HepG2 (cell line): ENCODE results near the gene CIART. TPM values are rescaled to one million over a fixed set of nuclear protein-coding genes. Genes with fewer than 3 reads are reported as not detected.

Experiments used
- ATAC-seq: fragments of 200-7000 bp; cut with Tn5 transposase; 3 replicates; pipeline ENCODE4 v1.9.1; 2020; ENCODE audit warnings: mild to moderate bottlenecking, moderate library complexity
- BruUV-seq: library from RNA; stranded (reverse); fragments of 400-500 nt; replicated peaks from 2 replicates; lab custom pipeline; 2021; lab: Mats Ljungman, UMichigan
- CTCF ChIA-PET: fragments of 300-600 bp; formaldehyde crosslinking; extraction: SDS; loops from one replicate; lab custom pipeline; 2021; ENCODE audit warnings: low total read pairs, inconsistent platforms, low intra/inter-chr PET ratio; lab: Yijun Ruan, JAX
- POLR2A ChIA-PET: fragments of 350-600 bp; sonication (Branson Sonifier 250); formaldehyde crosslinking; loops from one replicate; lab custom pipeline; 2020; ENCODE audit warnings: antibody characterized with exemption, inconsistent platforms; lab: Yijun Ruan, JAX
- DNase-seq: peaks from one replicate; pipeline ENCODE4 v3.0.0-alpha.2; 2015; ENCODE audit warnings: low spot score
- FAIRE-seq: peaks from 3 replicates; lab custom pipeline; 2011; peaks lifted over from hg19 to GRCh38; lab: Jason Lieb, UNC
- H2AFZ ChIP-seq: one replicate; pipeline ENCODE4 v1.6.1; 2011; ENCODE audit warnings: low read length, inconsistent platforms
- H3K27ac ChIP-seq: fragments of 300-600 bp; 3 replicates; pipeline ENCODE4 v1.8.0; 2011; ENCODE audit warnings: mixed run types, mild to moderate bottlenecking, mixed read lengths, low read length, inconsistent platforms; ENCODE audit not compliant: insufficient read depth; ENCODE audit errors: extremely low read length
- H3K27me3 ChIP-seq, 2 experiments: fragments of 200-600 bp in 1 of 2; 2 replicates in 1 of 2; 3 replicates in 1 of 2; pipeline versions ENCODE4 v1.6.0 to v1.8.0; 2011; ENCODE audit warnings: low read length in 2 of 2, mild to moderate bottlenecking in 2 of 2, moderate library complexity in 2 of 2, inconsistent platforms in 1 of 2; ENCODE audit not compliant: insufficient read depth in 2 of 2, control insufficient read depth in 1 of 2
- H3K36me3 ChIP-seq, 2 experiments: fragments of 200-600 bp in 1 of 2; replicated peaks in 1 of 2; 2 replicates in 1 of 2; 3 replicates in 1 of 2; pipeline versions ENCODE4 v1.5.1 to v1.8.0; 2011; ENCODE audit warnings: low read length in 2 of 2, inconsistent platforms in 1 of 2; ENCODE audit not compliant: insufficient read depth in 2 of 2, control insufficient read depth in 1 of 2
- H3K4me1 ChIP-seq: 2 replicates; pipeline ENCODE4 v1.5.1; 2012; ENCODE audit warnings: low read length, inconsistent platforms; ENCODE audit not compliant: insufficient read depth
- H3K4me2 ChIP-seq: 2 replicates; pipeline ENCODE4 v1.6.0; 2011; ENCODE audit warnings: low read depth, low read length, inconsistent platforms
- H3K4me3 ChIP-seq, 3 experiments: fragments of 200-600 bp in 1 of 3; sonication (generic), shearing (Covaris generic) in 1 of 3; replicated peaks in 1 of 3; 2 replicates each; pipeline ENCODE4 v1.5.1; 2011 to 2016; ENCODE audit warnings: low read length in 3 of 3, inconsistent platforms in 2 of 3, low read depth in 2 of 3, mild to moderate bottlenecking in 2 of 3, control low read depth in 1 of 3, mixed read lengths in 1 of 3; ENCODE audit not compliant: insufficient read depth in 1 of 3
- H3K79me2 ChIP-seq: one replicate; pipeline ENCODE4 v1.6.1; 2011; ENCODE audit warnings: low read length, inconsistent platforms; ENCODE audit not compliant: insufficient read depth
- H3K9ac ChIP-seq: 2 replicates; pipeline ENCODE4 v1.6.0; 2011; ENCODE audit warnings: mild to moderate bottlenecking, low read depth, low read length, inconsistent platforms; ENCODE audit not compliant: insufficient read depth
- H3K9me3 ChIP-seq: 2 replicates; pipeline ENCODE4 v1.5.1; 2012; ENCODE audit warnings: mild to moderate bottlenecking, low read length
- H4K20me1 ChIP-seq: 2 replicates; pipeline ENCODE4 v1.6.0; 2011; ENCODE audit warnings: inconsistent platforms, mild to moderate bottlenecking, low read length, moderate library complexity; ENCODE audit not compliant: insufficient read depth
- ATF5 ChIP-seq: sonication (generic); formaldehyde crosslinking; IDR thresholded peaks from 2 replicates; pipeline ENCODE4 v1.4.0; 2020; ENCODE audit warnings: mild to moderate bottlenecking, low read depth, missing genetic modification reagents
- HNRNPLL ChIP-seq: fragments of 200-400 bp; formaldehyde crosslinking; IDR thresholded peaks from 2 replicates; pipeline ENCODE4 v1.6.1; 2017; ENCODE audit warnings: mild to moderate bottlenecking, low read depth, low read length; ENCODE audit not compliant: poor library complexity, severe bottlenecking
- POLR2G ChIP-seq: fragments of 200-400 bp; formaldehyde crosslinking; IDR thresholded peaks from 2 replicates; pipeline ENCODE4 v1.6.1; 2018; ENCODE audit warnings: mild to moderate bottlenecking, low read depth, low read length, moderate library complexity
- SP2 ChIP-seq: sonication (generic); formaldehyde crosslinking; IDR thresholded peaks from 2 replicates; pipeline ENCODE4 v1.5.1; 2020; ENCODE audit warnings: mild to moderate bottlenecking, missing genetic modification reagents
- SRSF4 ChIP-seq: fragments of 200-400 bp; formaldehyde crosslinking; IDR thresholded peaks from one replicate; pipeline ENCODE4 v1.6.1; 2018; ENCODE audit warnings: mild to moderate bottlenecking, low read depth, low read length, moderate library complexity; ENCODE audit not compliant: poor library complexity, severe bottlenecking
- ZBTB1 ChIP-seq: sonication (generic); formaldehyde crosslinking; IDR thresholded peaks from 2 replicates; pipeline ENCODE4 v1.4.0; 2020; ENCODE audit warnings: missing genetic modification reagents, borderline replicate concordance
- ZC3H4 ChIP-seq: sonication (generic); formaldehyde crosslinking; IDR thresholded peaks from 2 replicates; pipeline ENCODE4 v1.4.0; 2020; ENCODE audit warnings: missing genetic modification reagents, borderline replicate concordance
- ZKSCAN8 ChIP-seq: IDR thresholded peaks from 2 replicates; pipeline ENCODE4 v1.6.1; 2016; ENCODE audit warnings: borderline replicate concordance, missing genetic modification reagents, missing compliant biosample characterization
- ZMYM3 ChIP-seq: sonication (generic); formaldehyde crosslinking; IDR thresholded peaks from 2 replicates; pipeline ENCODE4 v1.5.1; 2020; ENCODE audit warnings: mild to moderate bottlenecking, missing genetic modification reagents
- ZNF740 ChIP-seq: sonication (generic); formaldehyde crosslinking; IDR thresholded peaks from 2 replicates; pipeline ENCODE4 v1.4.0; 2020; ENCODE audit warnings: missing genetic modification reagents
- ZNF777 ChIP-seq: sonication (generic); formaldehyde crosslinking; IDR thresholded peaks from 2 replicates; pipeline ENCODE4 v1.4.0; 2020; ENCODE audit warnings: missing genetic modification reagents
- WGBS: methylation state at CpG from one replicate; pipeline ENCODE4 v1.1.6; 2017; ENCODE audit warnings: low lambda C conversion rate; 5-methylcytosine and 5-hydroxymethylcytosine counted together
- in situ Hi-C: cut with HindIII; loops from 2 replicates; pipeline ENCODE4 v1.10.0; 2017; ENCODE audit warnings: low pct_unique_long_range_greater_than_20kb; ENCODE audit not compliant: extremely low pct_ligation_motif_present
- intact Hi-C: fragments of 100-400 bp; cut with micrococcal nuclease; formaldehyde crosslinking; loops from one replicate; pipeline ENCODE4 v1.10.0; 2022; ENCODE audit not compliant: unreplicated experiment
- polyA plus RNA-seq, 8 experiments: library from polyadenylated mRNA; depleted of rRNA in 3 of 8; stranded (reverse) in 7 of 8; unstranded in 1 of 8; fragments of >200 nt; fragmentation: Illumina TruSeq in 4 of 8; extraction: Trizol in 4 of 8; gene quantifications; 2 replicates each; pipeline versions ENCODE4 v1.2.1 to v1.2.3, GENCODE V29; 2011 to 2016; ENCODE audit warnings: low read depth in 4 of 8, missing spikeins in 1 of 8, mixed read lengths in 1 of 8; ENCODE audit not compliant: insufficient read depth in 1 of 8
- total RNA-seq, 5 experiments: library from RNA; depleted of rRNA; stranded (reverse); fragments of >200 nt; fragmentation: Illumina TruSeq; extraction: Trizol; gene quantifications; 2 replicates each; pipeline ENCODE4 v1.2.3, GENCODE V29; 2016; ENCODE audit warnings: low read depth in 1 of 5
- TF ChIP-seq, protein P1 (sequence below): sonication (generic); formaldehyde crosslinking; IDR thresholded peaks from 2 replicates; pipeline ENCODE4 v1.4.0; 2020; ENCODE audit warnings: missing genetic modification reagents
- TF ChIP-seq, protein P2 (sequence below): sonication (generic); formaldehyde crosslinking; IDR thresholded peaks from 2 replicates; pipeline ENCODE4 v1.8.0; 2022; ENCODE audit warnings: low read depth, missing genetic modification reagents

CIART gene
- total and polyA plus RNA-seq, 2 of the 13 experiments (the other 11 are each of a cell fraction or from before 2014, with no cell fraction given), result 0.58 TPM; not detected in 1

DNA sequence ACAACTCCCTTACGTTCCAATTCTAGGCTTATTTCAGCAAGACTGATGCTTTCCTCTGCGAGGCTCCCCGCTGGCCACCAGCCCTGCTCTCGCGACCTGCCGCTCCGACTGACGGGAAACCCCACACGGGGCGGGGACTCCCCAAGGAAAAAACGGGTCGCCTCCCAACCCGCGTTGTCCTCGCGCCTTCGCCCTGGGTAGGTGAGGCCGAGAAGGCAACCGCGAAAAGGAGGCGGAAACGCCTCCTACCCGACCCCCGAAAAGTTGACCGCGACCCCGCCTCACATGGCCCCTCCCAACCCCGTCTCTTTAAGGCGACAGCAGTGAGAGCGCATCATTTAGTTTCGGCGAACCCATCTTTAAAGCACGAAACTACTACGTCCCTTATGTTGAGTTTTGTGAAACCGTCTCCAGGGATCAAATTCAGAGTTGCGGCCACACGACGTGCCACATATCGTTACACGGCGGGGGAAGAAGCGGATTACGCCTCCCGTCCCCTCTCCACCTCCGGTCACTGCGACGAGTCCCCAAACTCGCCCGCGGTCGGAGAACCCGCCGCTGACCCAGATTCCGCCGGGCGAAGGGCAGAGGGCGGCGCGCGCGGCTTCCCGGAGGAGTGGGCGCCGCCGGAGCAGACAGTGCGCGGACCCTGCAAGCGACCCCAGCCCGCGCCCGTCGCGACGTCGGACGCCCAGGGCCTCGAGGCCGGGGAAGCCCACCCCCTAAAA lies 47.6 kb upstream of the CIART start (continued):
- TF ChIP-seq, protein P1, sequence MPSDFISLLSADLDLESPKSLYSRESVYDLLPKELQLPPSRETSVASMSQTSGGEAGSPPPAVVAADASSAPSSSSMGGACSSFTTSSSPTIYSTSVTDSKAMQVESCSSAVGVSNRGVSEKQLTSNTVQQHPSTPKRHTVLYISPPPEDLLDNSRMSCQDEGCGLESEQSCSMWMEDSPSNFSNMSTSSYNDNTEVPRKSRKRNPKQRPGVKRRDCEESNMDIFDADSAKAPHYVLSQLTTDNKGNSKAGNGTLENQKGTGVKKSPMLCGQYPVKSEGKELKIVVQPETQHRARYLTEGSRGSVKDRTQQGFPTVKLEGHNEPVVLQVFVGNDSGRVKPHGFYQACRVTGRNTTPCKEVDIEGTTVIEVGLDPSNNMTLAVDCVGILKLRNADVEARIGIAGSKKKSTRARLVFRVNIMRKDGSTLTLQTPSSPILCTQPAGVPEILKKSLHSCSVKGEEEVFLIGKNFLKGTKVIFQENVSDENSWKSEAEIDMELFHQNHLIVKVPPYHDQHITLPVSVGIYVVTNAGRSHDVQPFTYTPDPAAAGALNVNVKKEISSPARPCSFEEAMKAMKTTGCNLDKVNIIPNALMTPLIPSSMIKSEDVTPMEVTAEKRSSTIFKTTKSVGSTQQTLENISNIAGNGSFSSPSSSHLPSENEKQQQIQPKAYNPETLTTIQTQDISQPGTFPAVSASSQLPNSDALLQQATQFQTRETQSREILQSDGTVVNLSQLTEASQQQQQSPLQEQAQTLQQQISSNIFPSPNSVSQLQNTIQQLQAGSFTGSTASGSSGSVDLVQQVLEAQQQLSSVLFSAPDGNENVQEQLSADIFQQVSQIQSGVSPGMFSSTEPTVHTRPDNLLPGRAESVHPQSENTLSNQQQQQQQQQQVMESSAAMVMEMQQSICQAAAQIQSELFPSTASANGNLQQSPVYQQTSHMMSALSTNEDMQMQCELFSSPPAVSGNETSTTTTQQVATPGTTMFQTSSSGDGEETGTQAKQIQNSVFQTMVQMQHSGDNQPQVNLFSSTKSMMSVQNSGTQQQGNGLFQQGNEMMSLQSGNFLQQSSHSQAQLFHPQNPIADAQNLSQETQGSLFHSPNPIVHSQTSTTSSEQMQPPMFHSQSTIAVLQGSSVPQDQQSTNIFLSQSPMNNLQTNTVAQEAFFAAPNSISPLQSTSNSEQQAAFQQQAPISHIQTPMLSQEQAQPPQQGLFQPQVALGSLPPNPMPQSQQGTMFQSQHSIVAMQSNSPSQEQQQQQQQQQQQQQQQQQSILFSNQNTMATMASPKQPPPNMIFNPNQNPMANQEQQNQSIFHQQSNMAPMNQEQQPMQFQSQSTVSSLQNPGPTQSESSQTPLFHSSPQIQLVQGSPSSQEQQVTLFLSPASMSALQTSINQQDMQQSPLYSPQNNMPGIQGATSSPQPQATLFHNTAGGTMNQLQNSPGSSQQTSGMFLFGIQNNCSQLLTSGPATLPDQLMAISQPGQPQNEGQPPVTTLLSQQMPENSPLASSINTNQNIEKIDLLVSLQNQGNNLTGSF, result no peak
- 0 out of 2 replicates have a peak, but pooled peaks have one; percentile 42 for TF ChIP-seq ZNF740 (CRISPR knock-in tag)
- no peak for TF ChIP-seq SRSF4
- TF ChIP-seq, all 625 proteins: peak for 142

DNA sequence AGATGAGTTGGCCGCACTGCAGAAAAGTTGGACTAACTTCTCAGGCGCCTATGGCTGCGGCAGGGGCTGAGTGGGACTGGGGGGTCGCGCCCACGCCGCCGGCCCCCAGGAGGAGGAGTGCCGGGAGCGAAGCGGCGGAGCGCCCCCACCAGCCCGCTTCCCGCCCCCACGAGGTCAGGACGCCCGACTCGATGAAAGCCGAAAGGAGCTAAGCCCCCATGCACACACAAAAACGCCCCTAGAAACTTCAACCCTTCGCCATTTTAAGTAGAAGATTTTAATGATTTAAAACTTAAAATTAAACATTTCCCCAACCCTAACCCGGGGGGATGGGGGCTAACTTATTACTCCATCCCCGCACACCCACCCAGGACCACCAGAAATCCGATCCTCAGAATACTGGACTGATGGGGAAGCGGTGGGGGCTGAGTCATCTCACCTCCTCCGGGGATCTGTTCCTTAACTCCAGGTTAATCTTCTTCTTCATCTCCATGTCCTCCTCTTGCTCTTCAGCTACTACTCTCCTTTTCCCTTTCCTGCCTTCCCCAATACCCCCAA lies 47.0 kb upstream of the CIART start:
- Histone ChIP-seq H3K4me2 (peak overlapping the region; percentile 72), H3K9me3 (no peaks in the 10 kb centered on the region), H3K4me1 (peaks cover 31% of the 10 kb centered on the region), H3K27me3 (no peaks in the 10 kb centered on the region; a peak in 2 of 5 replicates), H3K79me2 (peaks cover 43% of the 10 kb centered on the region), H3K4me3 (peak overlapping the region; percentile 83 to 93 (median 84)), H2AFZ (no peak overlapping the region), H3K27ac (peak overlapping the region; percentile 88), H3K9ac (peak overlapping the region; percentile 90), H4K20me1 (no peaks in the 10 kb centered on the region), H3K36me3 (0 out of 5 replicates have a peak, but pooled peaks cover 0 to 1% of the 10 kb centered on the region in 2 experiments)
- no peak for DNase-seq
- ChIA-PET POLR2A (interaction anchor here (1.0 kb wide), 1 partner anchor 45 kb away, joined by 3 read pairs; no protein-coding TSS in a partner anchor), CTCF (no interaction called here)
- intact Hi-C loops, result no loop called here
- no peak for FAIRE-seq
- in situ Hi-C loops, result no loop called here
- ATAC-seq, result peak; percentile 5; the same call in 2 of the 3 replicates
- TSS peak; percentile 81 for BruUV-seq
- 3% methylated on average over 10 of the region's 27 CpGs for WGBS
- TF ChIP-seq POLR2G, result no peak
- no peak for TF ChIP-seq ZKSCAN8 (CRISPR knock-in tag)
- TF ChIP-seq SP2, result no peak
- no peak for TF ChIP-seq ATF5 (CRISPR knock-in tag)
- no peak for TF ChIP-seq HNRNPLL
- TF ChIP-seq ZBTB1 (CRISPR knock-in tag), result no peak
- TF ChIP-seq ZNF777, result no peak
- no peak; the same call in 1 of the 2 replicates for TF ChIP-seq ZMYM3 (CRISPR knock-in tag)
- TF ChIP-seq, protein P2, sequence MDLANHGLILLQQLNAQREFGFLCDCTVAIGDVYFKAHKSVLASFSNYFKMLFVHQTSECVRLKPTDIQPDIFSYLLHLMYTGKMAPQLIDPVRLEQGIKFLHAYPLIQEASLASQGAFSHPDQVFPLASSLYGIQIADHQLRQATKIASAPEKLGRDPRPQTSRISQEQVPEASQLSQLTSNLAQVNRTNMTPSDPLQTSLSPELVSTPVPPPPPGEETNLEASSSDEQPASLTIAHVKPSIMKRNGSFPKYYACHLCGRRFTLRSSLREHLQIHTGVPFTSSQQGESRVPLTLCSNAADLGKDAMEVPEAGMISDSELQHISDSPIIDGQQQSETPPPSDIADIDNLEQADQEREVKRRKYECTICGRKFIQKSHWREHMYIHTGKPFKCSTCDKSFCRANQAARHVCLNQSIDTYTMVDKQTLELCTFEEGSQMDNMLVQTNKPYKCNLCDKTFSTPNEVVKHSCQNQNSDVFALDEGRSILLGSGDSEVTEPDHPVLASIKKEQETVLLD (CRISPR knock-in tag), result no peak
- no peak for TF ChIP-seq ZC3H4
